Liver (tissue), 9 donors: ENCODE results near the gene KDELR3. TPM values are rescaled to one million over a fixed set of nuclear protein-coding genes. Genes with fewer than 3 reads are reported as not detected.

Source experiments
- DNase-seq: peaks from one replicate; pipeline ENCODE4 v3.0.0-alpha.2; 2017; ENCODE audit warnings: low spot score
- H3K27ac ChIP-seq, 2 donors: one replicate each; pipeline ENCODE4 v1.7.0; 2013; ENCODE audit warnings: inconsistent platforms in 2 of 2, low read length in 2 of 2, control low read depth in 1 of 2, low read depth in 1 of 2, mild to moderate bottlenecking in 1 of 2
- H3K27me3 ChIP-seq, 4 donors: one replicate each; pipeline versions ENCODE4 v1.6.1 to v1.7.0; 2013; ENCODE audit warnings: low read length in 3 of 4, inconsistent platforms in 1 of 4, mild to moderate bottlenecking in 1 of 4, moderate library complexity in 1 of 4; ENCODE audit not compliant: control insufficient read depth in 4 of 4, insufficient read depth in 4 of 4
- H3K36me3 ChIP-seq, 4 donors: one replicate each; pipeline versions ENCODE4 v1.6.1 to v1.7.0; 2013; ENCODE audit warnings: low read length in 3 of 4, mild to moderate bottlenecking in 3 of 4, low read depth in 1 of 4, moderate library complexity in 1 of 4; ENCODE audit not compliant: control insufficient read depth in 4 of 4, insufficient read depth in 3 of 4
- H3K4me1 ChIP-seq, 4 donors: one replicate each; pipeline versions ENCODE4 v1.6.1 to v1.7.0; 2013; ENCODE audit warnings: low read length in 3 of 4, mild to moderate bottlenecking in 3 of 4, moderate library complexity in 1 of 4; ENCODE audit not compliant: control insufficient read depth in 4 of 4, insufficient read depth in 4 of 4
- H3K4me3 ChIP-seq, 3 donors: one replicate each; pipeline versions ENCODE4 v1.6.1 to v1.7.0; 2013; ENCODE audit warnings: low read length in 3 of 3, control low read depth in 1 of 3, low read depth in 1 of 3, mild to moderate bottlenecking in 1 of 3
- H3K9ac ChIP-seq, 2 donors: one replicate each; pipeline ENCODE4 v1.7.0; 2013; ENCODE audit warnings: low read length in 2 of 2, mild to moderate bottlenecking in 2 of 2, moderate library complexity in 2 of 2, control low read depth in 1 of 2, low read depth in 1 of 2
- H3K9me3 ChIP-seq, 4 donors: one replicate each; pipeline versions ENCODE4 v1.6.1 to v1.7.0; 2013; ENCODE audit warnings: low read length in 3 of 4; ENCODE audit not compliant: control insufficient read depth in 4 of 4
- ATF3 ChIP-seq: IDR thresholded peaks from 2 replicates; pipeline ENCODE4 v1.6.1; 2016; ENCODE audit warnings: antibody characterized with exemption
- EGR1 ChIP-seq, 2 donors: IDR thresholded peaks; 2 replicates each; pipeline ENCODE4 v1.6.1; 2016 to 2018; ENCODE audit warnings: antibody characterized with exemption in 2 of 2, low read depth in 2 of 2
- FOXA1 ChIP-seq: IDR thresholded peaks from 2 replicates; pipeline ENCODE4 v1.6.1; 2016; ENCODE audit warnings: antibody characterized with exemption
- HNF4A ChIP-seq, 2 donors: conservative IDR thresholded peaks; 2 replicates each; pipeline ENCODE4 v1.6.1; 2016; ENCODE audit warnings: antibody characterized with exemption in 2 of 2, mild to moderate bottlenecking in 2 of 2
- HNF4G ChIP-seq: IDR thresholded peaks from 2 replicates; pipeline ENCODE4 v1.6.1; 2016; ENCODE audit warnings: antibody characterized with exemption
- JUND ChIP-seq, 2 donors: IDR thresholded peaks; 2 replicates each; pipeline ENCODE4 v1.6.1; 2016; ENCODE audit warnings: antibody characterized with exemption in 2 of 2
- MAX ChIP-seq: IDR thresholded peaks from 2 replicates; pipeline ENCODE4 v1.6.1; 2016; ENCODE audit warnings: antibody characterized with exemption
- NR2F2 ChIP-seq: IDR thresholded peaks from 2 replicates; pipeline ENCODE4 v1.6.1; 2016; ENCODE audit warnings: antibody characterized with exemption
- RAD21 ChIP-seq, 2 donors: IDR thresholded peaks; 2 replicates each; pipeline ENCODE4 v1.6.1; 2016; ENCODE audit warnings: antibody characterized with exemption in 2 of 2, mild to moderate bottlenecking in 2 of 2
- REST ChIP-seq: IDR thresholded peaks from 2 replicates; pipeline ENCODE4 v1.6.1; 2016; ENCODE audit warnings: antibody characterized with exemption, mild to moderate bottlenecking
- SP1 ChIP-seq: IDR thresholded peaks from 2 replicates; pipeline ENCODE4 v1.6.1; 2018; ENCODE audit warnings: antibody characterized with exemption, mild to moderate bottlenecking
- TAF1 ChIP-seq: conservative IDR thresholded peaks from 2 replicates; pipeline ENCODE4 v1.6.1; 2016; ENCODE audit warnings: antibody characterized with exemption, mild to moderate bottlenecking
- YY1 ChIP-seq: IDR thresholded peaks from 2 replicates; pipeline ENCODE4 v1.6.1; 2016; ENCODE audit warnings: antibody characterized with exemption, mild to moderate bottlenecking
- ZBTB33 ChIP-seq: IDR thresholded peaks from 2 replicates; pipeline ENCODE4 v1.6.1; 2016; ENCODE audit warnings: antibody characterized with exemption
- WGBS: extraction: QIAGEN DNeasy Blood & Tissue Kit; methylation state at CpG from one replicate; pipeline ENCODE4 v1.1.7; 2013; 5-methylcytosine and 5-hydroxymethylcytosine counted together
- polyA plus RNA-seq, 2 donors: library from polyadenylated mRNA; stranded (reverse) in 1 of 2; unstranded in 1 of 2; fragments of 200-250 nt in 1 of 2; fragments of >200 nt in 1 of 2; fragmentation: Nextera tagmentation in 1 of 2; extraction: Ambion mirVana in 1 of 2; gene quantifications; one replicate each; pipeline versions ENCODE4 v1.2.1 to v1.2.3, GENCODE V29; 2013 to 2015
- total RNA-seq, 2 donors: library from RNA; depleted of rRNA; stranded (reverse); fragments of >200 nt; gene quantifications; one replicate each; pipeline ENCODE4 v1.2.3, GENCODE V29; 2014
- TF ChIP-seq, protein P1 (sequence below): fragments of 150-350 bp; IDR thresholded peaks from 2 replicates; pipeline ENCODE4 v1.5.1; 2017; ENCODE audit warnings: improper control_type of control experiment, low read depth, low read length; ENCODE audit not compliant: missing input control
- donor health status: healthy.
- donor health status: healthy.
- donor health status: healthy.
- donor health status: healthy.
- donor health status: healthy.

Gene KDELR3
- total and polyA plus RNA-seq, 4 donors, result 3.5 to 12.8 (median 9.5) TPM

DNA sequence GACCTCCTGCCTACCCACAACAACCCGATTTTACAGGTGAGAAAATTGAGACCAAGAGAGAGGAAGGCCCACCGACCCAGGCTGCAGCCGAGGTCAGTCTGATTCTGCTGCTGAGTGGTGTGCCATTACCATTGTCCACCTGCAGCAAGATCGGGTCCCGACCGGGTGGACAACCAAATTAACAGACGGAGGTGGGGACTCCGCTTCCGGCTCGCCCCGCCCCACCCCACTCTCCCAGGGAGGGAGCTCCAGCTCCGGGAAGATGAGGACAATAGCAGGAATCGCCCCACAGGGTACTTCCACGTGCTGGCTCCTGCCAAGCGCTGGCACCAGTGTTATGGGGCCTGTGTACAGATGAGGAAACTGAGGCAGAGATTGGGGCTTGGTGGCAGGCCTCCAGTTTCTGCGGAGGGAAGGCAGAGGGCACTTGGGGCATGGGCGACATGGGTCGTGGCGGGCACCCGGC is 425 bp upstream of the KDELR3 start:
- DNase-seq, result no peak
- Histone ChIP-seq H3K36me3 (no peaks in the 10 kb centered on the region), H3K27me3 (no peaks in the 10 kb centered on the region), H3K27ac (no peak overlapping the region), H3K4me3 (peak overlapping the region in 2 of 3 donors; percentile 24 to 47), H3K4me1 (peaks cover 0 to 9% (median 5%) of the 10 kb centered on the region in 4 donors), H3K9ac (no peak overlapping the region), H3K9me3 (no peaks in the 10 kb centered on the region)
- no peak for TF ChIP-seq ATF3
- TF ChIP-seq ZBTB33, result no peak
- TF ChIP-seq YY1, result no peak
- TF ChIP-seq JUND (IDR thresholded peaks at IDR 0.05), result no peak
- no peak for TF ChIP-seq FOXA1
- no peak for TF ChIP-seq EGR1 (IDR thresholded peaks at IDR 0.05; ENCODE audit: low read depth in 2 of 2)
- TF ChIP-seq HNF4G, result no peak
- TF ChIP-seq NR2F2, result no peak
- 28% methylated on average over 20 of the region's 20 CpGs for WGBS

DNA sequence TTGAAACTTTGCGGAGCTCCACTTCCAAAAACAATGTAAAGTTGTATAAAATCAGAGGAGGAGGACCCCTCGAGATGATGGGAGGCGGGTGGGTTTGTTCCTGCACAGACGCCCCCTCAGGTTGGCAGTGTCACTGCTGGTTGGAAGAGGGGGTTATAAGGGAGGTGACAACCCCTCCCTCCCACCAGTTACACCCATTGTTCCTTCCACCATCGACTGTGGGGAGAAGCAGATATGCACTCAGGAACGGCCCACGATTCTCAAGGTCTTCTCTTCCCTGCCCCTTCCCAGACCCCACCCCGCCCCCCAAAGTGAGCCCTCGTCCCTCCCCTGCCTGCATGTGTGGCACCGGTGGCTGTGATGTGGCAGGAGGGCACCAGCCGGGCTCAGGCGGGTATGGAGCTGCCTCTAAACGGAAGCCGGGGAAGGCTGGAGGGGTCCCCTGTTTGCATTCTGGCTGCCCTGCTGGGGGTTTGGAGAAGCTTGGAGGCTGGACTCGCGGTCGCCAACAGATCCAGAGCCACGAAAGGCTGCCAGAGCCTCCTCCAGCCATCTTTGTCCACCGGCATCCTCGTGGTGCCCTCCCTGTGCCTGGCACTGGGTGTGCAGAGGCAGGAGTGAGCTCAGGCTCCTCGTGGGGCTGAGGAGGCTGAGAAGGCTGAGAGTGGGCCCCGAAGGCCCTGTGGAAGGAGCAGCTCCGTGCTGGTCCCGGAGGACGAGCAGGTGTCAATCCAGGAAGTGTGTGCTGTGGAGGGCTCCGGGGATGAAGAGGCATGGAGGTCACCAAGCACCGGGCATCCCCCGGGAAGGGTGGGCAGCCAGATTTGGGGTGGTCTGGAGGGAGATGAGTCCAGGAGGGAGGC is 778 bp downstream of the KDELR3 start:
- no peak overlapping the region for H3K27ac ChIP-seq

More for the DNA sequence above, 778 bp downstream of the KDELR3 start:
- WGBS, result 75% methylated on average over 28 of the region's 28 CpGs
- no peaks in the 10 kb centered on the region for H3K36me3 ChIP-seq
- no peak for DNase-seq
- H3K27me3 ChIP-seq, result no peaks in the 10 kb centered on the region
- H3K9me3 ChIP-seq, result no peaks in the 10 kb centered on the region
- H3K4me3 ChIP-seq, result peak overlapping the region in 2 of 3 donors; percentile 47 to 55
- no peak overlapping the region for H3K9ac ChIP-seq
- peaks cover 0 to 9% (median 5%) of the 10 kb centered on the region in 4 donors for H3K4me1 ChIP-seq
- no peak for TF ChIP-seq RAD21 (IDR thresholded peaks at IDR 0.05)
- TF ChIP-seq ZBTB33, result no peak
- no peak for TF ChIP-seq FOXA1
- no peak for TF ChIP-seq MAX
- no peak for TF ChIP-seq REST
- TF ChIP-seq YY1, result no peak
- TF ChIP-seq NR2F2, result no peak
- TF ChIP-seq TAF1, result no peak
- no peak for TF ChIP-seq SP1
- TF ChIP-seq, protein P1, sequence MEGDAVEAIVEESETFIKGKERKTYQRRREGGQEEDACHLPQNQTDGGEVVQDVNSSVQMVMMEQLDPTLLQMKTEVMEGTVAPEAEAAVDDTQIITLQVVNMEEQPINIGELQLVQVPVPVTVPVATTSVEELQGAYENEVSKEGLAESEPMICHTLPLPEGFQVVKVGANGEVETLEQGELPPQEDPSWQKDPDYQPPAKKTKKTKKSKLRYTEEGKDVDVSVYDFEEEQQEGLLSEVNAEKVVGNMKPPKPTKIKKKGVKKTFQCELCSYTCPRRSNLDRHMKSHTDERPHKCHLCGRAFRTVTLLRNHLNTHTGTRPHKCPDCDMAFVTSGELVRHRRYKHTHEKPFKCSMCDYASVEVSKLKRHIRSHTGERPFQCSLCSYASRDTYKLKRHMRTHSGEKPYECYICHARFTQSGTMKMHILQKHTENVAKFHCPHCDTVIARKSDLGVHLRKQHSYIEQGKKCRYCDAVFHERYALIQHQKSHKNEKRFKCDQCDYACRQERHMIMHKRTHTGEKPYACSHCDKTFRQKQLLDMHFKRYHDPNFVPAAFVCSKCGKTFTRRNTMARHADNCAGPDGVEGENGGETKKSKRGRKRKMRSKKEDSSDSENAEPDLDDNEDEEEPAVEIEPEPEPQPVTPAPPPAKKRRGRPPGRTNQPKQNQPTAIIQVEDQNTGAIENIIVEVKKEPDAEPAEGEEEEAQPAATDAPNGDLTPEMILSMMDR, result no peak
- TF ChIP-seq HNF4A (conservative IDR thresholded peaks at IDR 0.05), result no peak
- no peak for TF ChIP-seq JUND (IDR thresholded peaks at IDR 0.05)
